ENCODE results near the gene PNPO. TPM values are rescaled to one million over a fixed set of nuclear protein-coding genes. Genes with fewer than 3 reads are reported as not detected.
"Not testable (repeated sequence)": the region's sequence is repeated elsewhere in the genome, so short reads cannot be mapped to it uniquely, and the experiment has no call there.

Gene PNPO
- total and polyA plus RNA-seq, 2 donors, result 6.6 to 8.2 TPM

DNA sequence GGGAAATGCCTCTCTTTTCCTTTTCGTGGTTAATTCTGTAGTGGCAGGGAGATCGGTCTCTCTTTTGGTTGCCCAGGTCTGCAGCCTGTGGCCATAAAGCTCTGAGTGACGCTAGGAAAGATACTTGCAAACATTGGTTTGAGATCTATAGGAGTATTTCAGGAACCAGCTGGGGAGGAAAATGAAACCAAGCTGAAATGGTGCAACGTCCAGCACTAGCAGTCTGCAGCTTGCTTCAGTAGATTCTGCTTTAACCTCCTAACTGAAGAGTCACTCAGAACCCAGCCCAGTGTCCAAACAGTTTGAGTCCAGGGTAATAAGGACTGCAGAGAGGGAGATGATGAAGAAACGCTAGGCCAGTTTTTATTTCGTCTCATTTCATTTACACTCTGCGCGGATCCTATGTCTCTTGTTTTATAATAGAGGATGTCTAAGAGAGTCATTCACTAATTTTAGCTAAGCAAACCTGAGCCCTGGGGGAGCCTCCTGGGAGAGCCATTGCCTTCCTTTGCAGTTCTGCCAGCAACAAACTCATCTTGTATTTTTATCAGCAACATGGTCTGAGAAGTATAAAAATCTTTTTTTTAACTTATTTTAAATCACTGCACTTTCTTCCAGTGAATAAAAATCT is 33.3 kb upstream of the PNPO start:
- DNase-seq (ENCODE audit: extremely low spot score), result no peak
- no peaks in the 10 kb centered on the region for H3K36me3 ChIP-seq (ENCODE audit: insufficient read depth)
- H3K4me1 ChIP-seq (ENCODE audit: insufficient read depth), result no peaks in the 10 kb centered on the region
- H3K27ac ChIP-seq (ENCODE audit: low read depth), result no peak overlapping the region
- H3K4me3 ChIP-seq (ENCODE audit: low read depth, low read length), result no peak overlapping the region
- 80% methylated on average over 8 of the region's 8 CpGs for WGBS

DNA sequence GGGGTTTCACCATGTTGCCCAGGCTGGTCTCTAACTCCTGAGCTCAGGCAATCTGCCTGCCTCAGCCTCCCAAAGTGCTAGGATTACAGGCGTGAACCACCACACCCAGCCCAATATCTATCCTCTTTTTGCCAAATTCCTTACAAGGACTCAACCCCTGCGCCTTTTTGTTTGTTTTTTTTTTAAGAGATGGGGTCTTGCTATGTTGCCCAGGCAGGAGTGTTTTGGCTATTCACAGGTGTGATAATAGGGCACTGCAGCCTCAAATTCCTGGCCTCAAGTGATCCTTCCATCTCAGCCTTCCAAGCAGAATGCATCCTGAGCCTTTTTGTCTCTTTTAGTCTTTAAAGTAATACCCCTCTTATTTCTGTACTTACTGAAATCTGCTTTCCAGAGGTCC is 28.3 kb upstream of the PNPO start:
- 97% methylated on average over 2 of the region's 2 CpGs for WGBS
- Histone ChIP-seq H3K4me3 (ENCODE audit: low read depth, low read length) (no peak overlapping the region), H3K4me1 (ENCODE audit: insufficient read depth) (no peaks in the 10 kb centered on the region), H3K36me3 (ENCODE audit: insufficient read depth) (no peaks in the 10 kb centered on the region), H3K27ac (ENCODE audit: low read depth) (no peak overlapping the region)
- no peak for DNase-seq (ENCODE audit: extremely low spot score)

DNA sequence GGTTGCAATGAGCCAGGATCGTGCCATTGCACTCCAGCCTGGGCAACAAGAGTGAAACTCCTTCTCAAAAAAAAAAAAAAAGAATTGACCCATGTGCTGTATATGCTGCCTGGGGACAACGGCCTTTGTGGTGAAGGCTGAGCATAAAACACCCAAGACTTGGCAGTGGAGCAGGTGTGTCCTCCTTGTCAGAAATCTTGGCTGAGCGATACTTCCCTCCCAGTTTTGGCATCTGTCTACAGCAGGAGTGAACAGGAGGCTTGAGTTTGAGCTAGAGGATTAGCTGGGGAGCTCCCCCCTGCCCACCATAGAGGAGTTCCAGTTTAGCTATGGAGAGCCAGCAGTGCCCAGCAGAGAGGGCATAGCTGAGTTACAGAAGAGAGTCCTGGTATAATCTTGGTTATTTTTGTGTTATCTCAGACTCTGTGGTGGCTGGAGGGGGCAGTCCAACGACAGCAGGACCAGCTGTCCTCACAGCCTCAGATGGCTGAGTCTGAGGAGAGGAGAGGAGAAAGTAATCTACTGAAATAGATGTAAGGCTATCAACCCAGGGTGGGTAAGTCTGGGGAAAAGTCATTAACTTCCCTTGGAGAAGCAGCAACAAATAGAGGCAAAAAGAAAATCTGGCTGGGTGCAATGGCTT is 26.9 kb upstream of the PNPO start:
- Histone ChIP-seq H3K36me3 (ENCODE audit: insufficient read depth) (no peaks in the 10 kb centered on the region), H3K4me3 (ENCODE audit: low read depth, low read length) (no peak overlapping the region), H3K4me1 (ENCODE audit: insufficient read depth) (no peaks in the 10 kb centered on the region), H3K27ac (ENCODE audit: low read depth) (no peak overlapping the region)
- DNase-seq (ENCODE audit: extremely low spot score), result no peak
- WGBS, result 63% methylated on average over 4 of the region's 4 CpGs

DNA sequence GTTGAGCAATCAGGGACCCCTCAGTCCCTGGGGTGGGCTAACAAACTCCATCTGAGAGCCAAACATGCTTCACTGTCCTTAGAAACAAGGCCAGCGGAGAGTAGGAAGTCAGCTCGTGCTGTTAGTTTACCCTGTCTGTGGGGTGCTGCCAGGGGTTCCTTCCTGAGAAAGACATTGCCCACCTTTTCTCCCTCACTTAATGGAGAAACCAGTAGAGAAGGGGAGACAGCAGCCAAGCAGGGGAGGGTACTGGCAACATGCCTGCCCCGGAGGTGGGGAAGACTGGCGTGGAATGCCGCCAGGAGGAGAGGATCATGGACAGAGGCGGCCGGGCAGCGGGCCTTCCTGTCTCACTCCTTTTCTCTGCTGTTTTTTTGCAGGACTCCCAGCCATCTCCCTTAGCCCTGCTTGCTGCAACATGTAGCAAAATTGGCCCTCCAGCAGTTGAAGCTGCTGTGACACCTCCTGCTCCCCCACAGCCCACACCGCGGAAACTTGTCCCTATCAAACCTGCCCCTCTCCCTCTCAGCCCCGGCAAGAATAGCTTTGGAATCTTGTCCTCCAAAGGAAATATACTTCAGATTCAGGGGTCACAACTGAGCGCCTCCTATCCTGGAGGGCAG is 25.5 kb upstream of the PNPO start:
- DNase-seq (ENCODE audit: extremely low spot score), result no peak

DNA sequence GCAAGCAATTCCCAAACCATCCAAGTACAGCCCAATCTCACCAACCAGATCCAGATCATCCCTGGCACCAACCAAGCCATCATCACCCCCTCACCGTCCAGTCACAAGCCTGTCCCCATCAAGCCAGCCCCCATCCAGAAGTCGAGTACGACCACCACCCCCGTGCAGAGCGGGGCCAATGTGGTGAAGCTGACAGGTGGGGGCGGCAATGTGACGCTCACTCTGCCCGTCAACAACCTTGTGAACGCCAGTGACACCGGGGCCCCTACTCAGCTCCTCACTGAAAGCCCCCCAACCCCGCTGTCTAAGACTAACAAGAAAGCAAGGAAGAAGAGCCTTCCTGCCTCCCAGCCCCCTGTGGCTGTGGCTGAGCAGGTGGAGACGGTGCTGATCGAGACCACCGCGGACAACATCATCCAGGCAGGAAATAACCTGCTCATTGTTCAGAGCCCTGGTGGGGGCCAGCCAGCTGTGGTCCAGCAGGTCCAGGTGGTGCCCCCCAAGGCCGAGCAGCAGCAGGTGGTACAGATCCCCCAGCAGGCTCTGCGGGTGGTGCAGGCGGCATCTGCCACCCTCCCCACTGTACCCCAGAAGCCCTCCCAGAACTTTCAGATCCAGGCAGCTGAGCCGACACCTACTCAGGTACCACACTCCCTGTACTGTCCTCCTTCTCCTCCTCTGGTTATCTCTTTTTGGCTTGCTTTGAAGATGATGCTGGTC is 24.7 kb upstream of the PNPO start:
- DNase-seq (ENCODE audit: extremely low spot score), result no peak
- Histone ChIP-seq H3K36me3 (ENCODE audit: insufficient read depth) (no peaks in the 10 kb centered on the region), H3K4me3 (ENCODE audit: low read depth, low read length) (no peak overlapping the region), H3K27ac (ENCODE audit: low read depth) (no peak overlapping the region), H3K4me1 (ENCODE audit: insufficient read depth) (no peaks in the 10 kb centered on the region)
- 90% methylated on average over 19 of the region's 19 CpGs for WGBS

More for the DNA sequence above, 25.5 kb upstream of the PNPO start:
- 64% methylated on average over 12 of the region's 12 CpGs for WGBS
- Histone ChIP-seq H3K4me1 (ENCODE audit: insufficient read depth) (no peaks in the 10 kb centered on the region), H3K4me3 (ENCODE audit: low read depth, low read length) (no peak overlapping the region), H3K27ac (ENCODE audit: low read depth) (no peak overlapping the region), H3K36me3 (ENCODE audit: insufficient read depth) (no peaks in the 10 kb centered on the region)

DNA sequence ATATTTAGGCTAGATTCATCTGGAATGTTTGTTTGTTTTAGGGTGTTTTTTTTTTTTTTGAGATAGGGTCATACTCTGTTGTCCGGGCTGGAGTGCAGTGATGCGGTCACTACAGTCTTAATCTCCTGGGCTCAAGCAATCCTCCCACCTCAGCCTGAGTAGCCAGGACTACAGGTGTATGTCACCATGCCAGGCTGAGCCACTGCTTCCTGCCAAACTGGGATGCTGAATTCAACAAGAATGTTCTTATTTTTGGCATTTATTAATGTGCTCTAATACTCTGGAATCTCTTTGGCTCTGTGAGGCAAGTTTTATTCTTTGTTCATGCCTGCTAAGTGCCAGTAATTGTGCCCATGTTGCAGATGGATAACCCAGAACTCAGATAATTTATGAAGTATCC is 23.8 kb upstream of the PNPO start:
- 71% methylated on average over 2 of the region's 2 CpGs for WGBS
- Histone ChIP-seq H3K4me1 (ENCODE audit: insufficient read depth) (no peaks in the 10 kb centered on the region), H3K36me3 (ENCODE audit: insufficient read depth) (no peaks in the 10 kb centered on the region), H3K27ac (ENCODE audit: low read depth) (no peak overlapping the region), H3K4me3 (ENCODE audit: low read depth, low read length) (no peak overlapping the region)
- DNase-seq (ENCODE audit: extremely low spot score), result no peak

DNA sequence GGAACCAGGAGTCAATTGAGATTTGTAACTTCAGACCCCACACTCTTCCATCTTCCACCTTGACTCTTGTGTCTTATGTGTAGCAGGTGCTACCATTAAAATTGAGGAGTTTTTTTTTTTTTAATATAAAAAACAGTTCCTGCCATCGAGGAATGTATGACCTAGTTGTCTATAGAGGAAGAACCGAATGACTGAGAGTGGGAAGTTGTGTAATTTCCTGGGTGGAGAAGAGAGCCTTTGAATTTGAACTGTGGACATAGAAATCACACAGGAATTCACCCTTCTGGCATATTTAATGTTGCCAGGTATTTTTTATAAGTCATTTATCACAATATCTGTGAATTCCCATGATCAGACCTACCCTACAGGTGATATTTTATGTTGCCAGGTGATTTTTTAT is 23.4 kb upstream of the PNPO start:
- Histone ChIP-seq H3K36me3 (ENCODE audit: insufficient read depth) (peaks cover under 1% of the 10 kb centered on the region), H3K4me3 (ENCODE audit: low read depth, low read length) (no peak overlapping the region), H3K27ac (ENCODE audit: low read depth) (no peak overlapping the region), H3K4me1 (ENCODE audit: insufficient read depth) (no peaks in the 10 kb centered on the region)
- 73% methylated on average over 2 of the region's 2 CpGs for WGBS
- no peak for DNase-seq (ENCODE audit: extremely low spot score)

DNA sequence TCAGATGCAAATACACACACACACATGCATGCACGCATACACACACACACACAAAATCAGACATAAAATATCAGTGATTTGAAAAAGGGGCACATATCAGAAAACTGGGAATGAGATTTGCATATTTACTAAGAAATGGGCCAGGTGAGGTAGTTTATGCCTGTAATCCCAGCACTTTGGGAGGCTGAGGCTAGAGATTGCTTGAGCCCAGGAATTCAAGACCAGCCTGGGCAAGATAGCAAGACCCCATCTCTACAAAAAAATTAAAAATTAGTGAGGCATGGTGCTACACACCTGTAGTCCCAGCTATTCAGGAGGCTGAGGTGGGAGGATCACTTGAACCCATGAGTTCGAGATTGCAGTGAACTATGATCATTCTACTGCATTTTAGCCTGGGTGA is 22.4 kb upstream of the PNPO start:
- H3K36me3 ChIP-seq (ENCODE audit: insufficient read depth), result peaks cover 2% of the 10 kb centered on the region
- H3K4me1 ChIP-seq (ENCODE audit: insufficient read depth), result no peaks in the 10 kb centered on the region
- H3K4me3 ChIP-seq (ENCODE audit: low read depth, low read length), result no peak overlapping the region
- H3K27ac ChIP-seq (ENCODE audit: low read depth), result no peak overlapping the region
- 91% methylated on average over 2 of the region's 2 CpGs for WGBS
- no peak for DNase-seq (ENCODE audit: extremely low spot score)

DNA sequence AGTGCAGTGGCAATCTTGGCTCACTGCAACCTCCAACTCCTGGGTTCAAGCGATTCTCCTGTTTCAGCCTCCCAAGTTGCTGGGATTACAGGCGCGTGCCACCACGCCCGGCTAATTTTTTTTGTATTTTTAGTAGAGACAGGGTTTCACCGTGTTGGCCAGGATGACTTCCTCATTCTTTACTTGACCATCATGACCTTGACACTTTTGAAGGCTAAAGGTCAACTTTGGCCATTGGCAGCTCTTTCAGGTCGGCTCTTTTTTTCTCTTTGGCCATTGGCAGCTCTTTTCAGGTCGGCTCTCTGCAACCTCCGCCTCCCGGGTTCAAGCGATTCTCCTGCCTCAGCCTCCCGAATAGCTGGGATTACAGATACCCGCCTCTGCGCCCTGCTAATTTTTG is 21.5 kb upstream of the PNPO start:
- 96% methylated on average over 14 of the region's 14 CpGs for WGBS
- H3K4me1 ChIP-seq (ENCODE audit: insufficient read depth); H3K4me3 ChIP-seq (ENCODE audit: low read depth, low read length); DNase-seq (ENCODE audit: extremely low spot score); H3K27ac ChIP-seq (ENCODE audit: low read depth); H3K36me3 ChIP-seq (ENCODE audit: insufficient read depth): not testable (repeated sequence)

DNA sequence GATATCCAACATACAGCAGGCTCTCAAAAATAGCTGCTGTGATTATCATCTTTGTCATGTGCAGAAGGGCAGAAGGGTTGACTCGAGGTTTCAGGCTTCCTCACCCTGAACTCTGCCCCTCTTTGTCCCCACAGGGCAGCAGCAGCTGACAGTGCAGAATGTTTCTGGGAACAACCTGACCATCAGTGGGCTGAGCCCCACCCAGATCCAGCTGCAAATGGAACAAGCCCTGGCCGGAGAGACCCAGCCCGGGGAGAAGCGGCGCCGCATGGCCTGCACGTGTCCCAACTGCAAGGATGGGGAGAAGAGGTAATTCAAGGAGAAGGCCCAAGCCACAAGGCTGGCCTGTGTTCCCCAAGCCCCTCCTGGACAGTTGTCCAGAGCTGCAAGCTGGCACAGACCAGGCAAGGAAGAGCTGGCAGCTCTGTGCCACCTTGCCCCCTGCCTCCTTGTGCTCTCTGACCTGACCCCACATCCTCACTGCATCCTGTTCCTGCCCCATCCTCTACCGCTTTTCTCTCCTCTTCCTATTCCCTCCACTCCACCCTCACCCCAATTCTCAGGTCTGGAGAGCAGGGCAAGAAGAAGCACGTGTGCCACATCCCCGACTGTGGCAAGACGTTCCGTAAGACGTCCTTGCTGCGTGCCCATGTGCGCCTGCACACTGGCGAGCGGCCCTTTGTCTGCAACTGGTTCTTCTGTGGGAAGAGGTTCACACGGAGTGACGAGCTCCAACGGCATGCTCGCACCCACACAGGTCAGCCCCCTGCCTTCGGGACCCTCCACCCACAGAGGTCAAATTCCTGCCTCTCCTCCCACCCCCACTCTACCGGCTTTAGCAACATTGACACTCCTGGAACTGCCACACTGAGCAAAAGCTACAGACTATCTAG is 16.3 kb upstream of the PNPO start:
- Histone ChIP-seq H3K27ac (ENCODE audit: low read depth) (no peak overlapping the region), H3K4me3 (ENCODE audit: low read depth, low read length) (no peak overlapping the region), H3K4me1 (ENCODE audit: insufficient read depth) (no peaks in the 10 kb centered on the region), H3K36me3 (ENCODE audit: insufficient read depth) (peaks cover 5% of the 10 kb centered on the region)
- 89% methylated on average over 23 of the region's 23 CpGs for WGBS
- DNase-seq (ENCODE audit: extremely low spot score), result no peak

DNA sequence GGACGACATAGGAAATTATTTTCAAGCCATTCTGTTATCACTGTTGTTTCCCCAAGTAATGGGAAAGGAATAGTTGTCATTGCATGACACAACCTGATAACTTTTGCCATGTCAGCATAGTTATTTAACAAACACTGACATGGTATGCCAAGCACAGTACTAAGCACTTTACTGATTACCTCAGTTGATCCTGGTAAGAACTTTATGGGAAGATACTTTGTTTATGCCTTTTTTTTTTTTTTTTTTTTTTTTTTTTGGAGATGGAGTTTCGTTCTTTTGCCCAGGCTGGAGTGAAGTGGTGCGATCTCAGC is 15.7 kb upstream of the PNPO start:
- 85% methylated on average over 3 of the region's 3 CpGs for WGBS
- H3K27ac ChIP-seq (ENCODE audit: low read depth), result no peak overlapping the region
- H3K36me3 ChIP-seq (ENCODE audit: insufficient read depth), result peaks cover 5% of the 10 kb centered on the region

DNA sequence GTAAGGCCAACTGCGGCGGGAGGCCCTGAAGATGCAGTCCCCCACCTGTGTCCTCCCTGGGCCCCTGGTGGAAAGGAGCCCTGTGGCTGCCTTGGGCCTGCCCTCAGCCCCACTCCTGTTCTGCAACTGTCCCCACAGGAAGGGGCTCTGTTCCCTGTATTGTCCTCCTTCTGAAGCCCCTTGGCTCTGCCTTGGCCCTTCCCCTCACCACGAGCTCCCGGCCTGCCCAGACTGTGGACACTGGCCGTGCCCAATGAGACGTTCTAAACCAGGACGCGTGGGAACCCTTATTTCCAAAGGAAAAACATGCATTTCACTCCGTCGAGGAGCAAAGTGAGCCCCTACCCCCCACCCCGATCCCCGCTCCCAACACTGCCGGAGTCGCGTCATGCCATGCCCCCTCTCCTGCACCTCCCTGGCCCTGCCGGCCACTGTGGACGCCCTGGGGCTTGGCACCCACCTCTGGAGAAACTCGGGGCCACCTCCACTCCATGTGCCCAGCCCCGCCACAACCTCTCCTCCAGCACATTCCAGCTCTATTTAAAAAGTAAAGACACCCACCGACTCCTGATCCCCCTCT is 13.5 kb upstream of the PNPO start:
- 92% methylated on average over 20 of the region's 20 CpGs for WGBS
- no peak overlapping the region for H3K4me3 ChIP-seq (ENCODE audit: low read depth, low read length)
- no peak overlapping the region for H3K27ac ChIP-seq (ENCODE audit: low read depth)
- peaks cover 5% of the 10 kb centered on the region for H3K36me3 ChIP-seq (ENCODE audit: insufficient read depth)
- DNase-seq (ENCODE audit: extremely low spot score), result no peak
- no peaks in the 10 kb centered on the region for H3K4me1 ChIP-seq (ENCODE audit: insufficient read depth)

More for the DNA sequence above, 15.7 kb upstream of the PNPO start:
- no peaks in the 10 kb centered on the region for H3K4me1 ChIP-seq (ENCODE audit: insufficient read depth)
- H3K4me3 ChIP-seq (ENCODE audit: low read depth, low read length), result no peak overlapping the region
- no peak for DNase-seq (ENCODE audit: extremely low spot score)

DNA sequence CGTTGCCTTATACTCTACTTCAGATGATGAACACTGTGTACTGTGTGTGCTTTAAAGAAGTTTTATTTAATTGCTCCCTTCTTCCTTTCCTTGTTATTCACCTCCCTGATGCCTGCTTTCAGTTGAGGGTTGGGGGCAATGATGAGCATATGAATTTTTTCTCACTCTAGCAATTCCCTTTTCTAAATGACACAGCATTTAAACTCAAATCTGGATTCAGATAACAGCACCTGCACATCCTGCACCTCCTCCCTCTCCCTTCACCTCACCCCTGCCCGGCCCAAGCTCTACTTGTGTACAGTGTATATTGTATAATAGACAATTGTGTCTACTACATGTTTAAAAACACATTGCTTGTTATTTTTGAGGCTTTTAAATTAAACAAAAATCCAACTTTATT is 13.0 kb upstream of the PNPO start:
- Histone ChIP-seq H3K36me3 (ENCODE audit: insufficient read depth) (peaks cover 3% of the 10 kb centered on the region), H3K4me1 (ENCODE audit: insufficient read depth) (no peaks in the 10 kb centered on the region), H3K4me3 (ENCODE audit: low read depth, low read length) (no peak overlapping the region), H3K27ac (ENCODE audit: low read depth) (no peak overlapping the region)
- DNase-seq (ENCODE audit: extremely low spot score), result no peak
- WGBS, result 78% methylated on average over 2 of the region's 2 CpGs
